GM23248 (cell line): ENCODE results near the gene NPY1R. TPM values are rescaled to one million over a fixed set of nuclear protein-coding genes. Genes with fewer than 3 reads are reported as not detected.

Experiments used
- DNase-seq: peaks from one replicate; pipeline ENCODE4 v3.0.0-alpha.2; 2015
- H2AFZ ChIP-seq: fragments of 200-600 bp; sonication (generic); 2 replicates; pipeline ENCODE4 v1.6.1; 2016; ENCODE audit warnings: antibody characterized with exemption
- H3F3A ChIP-seq: fragments of 200-600 bp; sonication (generic); 2 replicates; pipeline ENCODE4 v1.6.1; 2016; ENCODE audit warnings: mild to moderate bottlenecking, antibody characterized with exemption, mixed run types; ENCODE audit not compliant: insufficient read depth
- H3K27ac ChIP-seq: fragments of 200-600 bp; sonication (generic); 2 replicates; pipeline ENCODE4 v1.5.1; 2016; ENCODE audit warnings: mild to moderate bottlenecking
- H3K27me3 ChIP-seq: fragments of 200-600 bp; sonication (generic); replicated peaks from 2 replicates; pipeline ENCODE4 v1.6.1; 2016; ENCODE audit warnings: mild to moderate bottlenecking; ENCODE audit not compliant: insufficient read depth
- H3K36me3 ChIP-seq: fragments of 200-600 bp; sonication (generic); 2 replicates; pipeline ENCODE4 v1.6.1; 2016; ENCODE audit warnings: low read depth, mild to moderate bottlenecking
- H3K4me1 ChIP-seq: fragments of 200-600 bp; sonication (generic); 2 replicates; pipeline ENCODE4 v1.6.1; 2016; ENCODE audit warnings: mild to moderate bottlenecking; ENCODE audit not compliant: insufficient read depth
- H3K4me2 ChIP-seq: fragments of 200-600 bp; sonication (generic); one replicate; pipeline ENCODE4 v1.6.1; 2016; ENCODE audit warnings: mild to moderate bottlenecking; ENCODE audit not compliant: unreplicated experiment
- H3K4me3 ChIP-seq: fragments of 200-600 bp; sonication (generic); 2 replicates; pipeline ENCODE4 v1.5.1; 2016; ENCODE audit warnings: mild to moderate bottlenecking
- H3K79me2 ChIP-seq: fragments of 200-600 bp; sonication (generic); 2 replicates; pipeline ENCODE4 v1.6.1; 2016; ENCODE audit warnings: mild to moderate bottlenecking; ENCODE audit not compliant: insufficient read depth
- H3K9ac ChIP-seq: fragments of 200-600 bp; sonication (generic); 2 replicates; pipeline ENCODE4 v1.6.1; 2016; ENCODE audit warnings: mild to moderate bottlenecking
- H3K9me2 ChIP-seq: fragments of 200-600 bp; sonication (generic); 2 replicates; pipeline ENCODE4 v1.6.1; 2016; ENCODE audit warnings: mixed run types, mild to moderate bottlenecking, moderate library complexity; ENCODE audit not compliant: insufficient read depth
- H3K9me3 ChIP-seq: fragments of 200-600 bp; sonication (generic); one replicate; pipeline ENCODE4 v1.6.1; 2017; ENCODE audit warnings: low read depth
- H4K20me1 ChIP-seq: fragments of 200-600 bp; sonication (generic); 2 replicates; pipeline ENCODE4 v1.6.0; 2016; ENCODE audit not compliant: insufficient read depth
- EZH2 ChIP-seq: fragments of 200-600 bp; sonication (generic); IDR thresholded peaks from 2 replicates; pipeline ENCODE4 v1.6.1; 2018; ENCODE audit warnings: antibody characterized with exemption, mild to moderate bottlenecking; ENCODE audit not compliant: insufficient read depth, poor library complexity, severe bottlenecking
- EZH2phosphoT487 ChIP-seq: fragments of 200-600 bp; sonication (generic); IDR thresholded peaks from 2 replicates; pipeline ENCODE4 v1.6.1; 2018; ENCODE audit warnings: antibody characterized with exemption, moderate library complexity, mild to moderate bottlenecking, low read depth; ENCODE audit not compliant: insufficient read depth
- WGBS, 2 experiments: methylation state at CpG; one replicate each; pipeline ENCODE4 v1.1.6; 2015 to 2017; ENCODE audit warnings: low lambda C conversion rate in 2 of 2, low coverage in 1 of 2; ENCODE audit errors: missing lambda C conversion rate in 2 of 2; 5-methylcytosine and 5-hydroxymethylcytosine counted together
- in situ Hi-C: fragments of 300-500 bp; cut with MboI; formaldehyde crosslinking; loops from 2 replicates; pipeline ENCODE4 v1.15.0; 2020
- polyA plus RNA-seq: library from polyadenylated mRNA; unstranded; fragments of >200 nt; fragmentation: Nextera tagmentation; extraction: Ambion mirVana; gene quantifications from 2 replicates; pipeline ENCODE4 v1.2.1, GENCODE V29; 2016
- total RNA-seq: library from RNA; depleted of rRNA; stranded (reverse); fragments of >200 nt; shearing (Covaris generic); gene quantifications from 2 replicates; pipeline ENCODE4 v1.2.3, GENCODE V29; 2014

The NPY1R gene
- total and polyA plus RNA-seq, 2 experiments from 2014 or later, result not detected

- no peaks in the 10 kb centered on the region for H3K9me3 ChIP-seq
- H3K9me2 ChIP-seq, result no peaks in the 10 kb centered on the region
- H3K4me1 ChIP-seq, result no peaks in the 10 kb centered on the region
- no peaks in the 10 kb centered on the region for H3F3A ChIP-seq
- H3K27me3 ChIP-seq, result no peaks in the 10 kb centered on the region
- H4K20me1 ChIP-seq, result no peaks in the 10 kb centered on the region
- H2AFZ ChIP-seq, result no peak overlapping the region
- H3K36me3 ChIP-seq, result no peaks in the 10 kb centered on the region
- no peak for DNase-seq
- H3K4me3 ChIP-seq, result no peak overlapping the region
- no peak overlapping the region for H3K9ac ChIP-seq
- no peaks in the 10 kb centered on the region for H3K79me2 ChIP-seq
- TF ChIP-seq EZH2 (no peak), EZH2phosphoT487 (no peak)
- in situ Hi-C loops, result no loop called here
- H3K27ac ChIP-seq, result no peak overlapping the region
- H3K4me2 ChIP-seq, result no peak overlapping the region
- 7 to 8% methylated on average over 3 of the region's 3 CpGs for WGBS, 2 experiments
These were observed 37.3 kb downstream of the NPY1R start for GRCh38 chr4:163295138-163295537.

GRCh38 chr4:163284304-163284703, 48.1 kb downstream of the NPY1R start:
- WGBS, 2 experiments, result 39 to 45% methylated on average over 5 of the region's 5 CpGs
- in situ Hi-C loops, result no loop called here

GRCh38 chr4:163280703-163281519, 51.5 kb downstream of the NPY1R start:
- 1 to 3% methylated on average over 3 of the region's 3 CpGs for WGBS, 2 experiments
- in situ Hi-C loops, result no loop called here

More at GRCh38 chr4:163284304-163284703, 48.1 kb downstream of the NPY1R start:
- no peak overlapping the region for H3K27ac ChIP-seq
- H3K9ac ChIP-seq, result no peak overlapping the region
- H3K79me2 ChIP-seq, result no peaks in the 10 kb centered on the region
- TF ChIP-seq EZH2 (no peak), EZH2phosphoT487 (no peak)
- H3K9me2 ChIP-seq, result no peaks in the 10 kb centered on the region
- no peaks in the 10 kb centered on the region for H3F3A ChIP-seq
- H3K9me3 ChIP-seq, result no peaks in the 10 kb centered on the region
- no peak overlapping the region for H2AFZ ChIP-seq
- H3K4me1 ChIP-seq, result no peaks in the 10 kb centered on the region
- H3K36me3 ChIP-seq, result no peaks in the 10 kb centered on the region
- no peak overlapping the region for H3K4me2 ChIP-seq
- H4K20me1 ChIP-seq, result no peaks in the 10 kb centered on the region
- DNase-seq, result no peak
- H3K27me3 ChIP-seq, result no peaks in the 10 kb centered on the region
- H3K4me3 ChIP-seq, result no peak overlapping the region

GRCh38 chr4:163279713-163280112, 52.7 kb downstream of the NPY1R start:
- 25 to 28% methylated on average over 5 of the region's 5 CpGs for WGBS, 2 experiments
- Histone ChIP-seq H3K79me2 (no peaks in the 10 kb centered on the region), H3K27ac (no peak overlapping the region), H3K4me3 (no peak overlapping the region), H3K4me1 (no peaks in the 10 kb centered on the region), H3K9ac (no peak overlapping the region), H3K9me3 (no peaks in the 10 kb centered on the region), H3K36me3 (no peaks in the 10 kb centered on the region), H3F3A (no peaks in the 10 kb centered on the region), H3K9me2 (no peaks in the 10 kb centered on the region), H3K27me3 (no peaks in the 10 kb centered on the region), H2AFZ (no peak overlapping the region), H3K4me2 (no peak overlapping the region), H4K20me1 (no peaks in the 10 kb centered on the region)
- in situ Hi-C loops, result no loop called here
- no peak for DNase-seq
- no peak for TF ChIP-seq EZH2phosphoT487
- TF ChIP-seq EZH2, result no peak

More at GRCh38 chr4:163280703-163281519, 51.5 kb downstream of the NPY1R start:
- TF ChIP-seq EZH2 (no peak), EZH2phosphoT487 (no peak)
- H3K4me3 ChIP-seq, result no peak overlapping the region
- H4K20me1 ChIP-seq, result no peaks in the 10 kb centered on the region
- no peak overlapping the region for H3K27ac ChIP-seq
- no peak overlapping the region for H3K4me2 ChIP-seq
- H3K4me1 ChIP-seq, result no peaks in the 10 kb centered on the region
- no peak overlapping the region for H3K9ac ChIP-seq
- H3F3A ChIP-seq, result no peaks in the 10 kb centered on the region
- H3K9me2 ChIP-seq, result no peaks in the 10 kb centered on the region
- DNase-seq, result no peak
- no peaks in the 10 kb centered on the region for H3K79me2 ChIP-seq
- no peaks in the 10 kb centered on the region for H3K36me3 ChIP-seq
- no peak overlapping the region for H2AFZ ChIP-seq
- H3K9me3 ChIP-seq, result no peaks in the 10 kb centered on the region
- H3K27me3 ChIP-seq, result no peaks in the 10 kb centered on the region
